ENCODE results near the gene TULP4.

DNA sequence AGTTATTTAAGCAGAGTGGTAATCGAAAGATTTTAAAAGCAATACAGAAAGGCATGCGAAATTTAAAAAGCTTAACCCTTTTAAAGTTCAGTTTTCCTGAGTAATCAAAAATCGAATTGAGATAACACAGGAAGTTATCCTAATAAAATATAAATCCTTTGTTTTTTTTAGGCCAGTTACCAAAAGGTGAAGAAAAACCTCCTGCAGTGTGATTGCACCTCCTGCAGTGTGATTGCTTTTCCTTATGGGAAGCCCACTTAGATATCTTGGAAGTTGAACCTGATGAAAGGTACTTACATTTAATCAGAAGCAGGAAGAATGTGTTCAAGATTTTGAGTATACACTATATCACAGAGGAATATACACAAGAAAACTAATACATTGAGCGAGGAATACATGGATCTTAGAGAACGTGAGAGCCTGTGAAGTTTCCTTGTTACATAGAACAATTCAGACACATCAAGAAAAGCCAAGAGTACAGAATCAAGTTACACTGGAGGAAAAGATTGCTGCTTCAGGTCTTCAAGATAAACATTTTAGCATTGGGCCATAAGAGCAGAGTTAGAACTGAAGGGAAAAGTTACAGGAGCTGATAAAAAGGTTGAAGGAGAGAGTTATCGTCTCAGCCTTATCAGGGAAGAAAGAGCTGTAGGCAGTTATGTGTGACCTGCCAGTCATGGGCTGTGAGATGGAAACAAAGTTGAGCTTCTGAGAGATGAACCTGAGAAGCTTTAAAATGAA is 240.0 kb downstream of the TULP4 start:
- TF ChIP-seq, protein P1, sequence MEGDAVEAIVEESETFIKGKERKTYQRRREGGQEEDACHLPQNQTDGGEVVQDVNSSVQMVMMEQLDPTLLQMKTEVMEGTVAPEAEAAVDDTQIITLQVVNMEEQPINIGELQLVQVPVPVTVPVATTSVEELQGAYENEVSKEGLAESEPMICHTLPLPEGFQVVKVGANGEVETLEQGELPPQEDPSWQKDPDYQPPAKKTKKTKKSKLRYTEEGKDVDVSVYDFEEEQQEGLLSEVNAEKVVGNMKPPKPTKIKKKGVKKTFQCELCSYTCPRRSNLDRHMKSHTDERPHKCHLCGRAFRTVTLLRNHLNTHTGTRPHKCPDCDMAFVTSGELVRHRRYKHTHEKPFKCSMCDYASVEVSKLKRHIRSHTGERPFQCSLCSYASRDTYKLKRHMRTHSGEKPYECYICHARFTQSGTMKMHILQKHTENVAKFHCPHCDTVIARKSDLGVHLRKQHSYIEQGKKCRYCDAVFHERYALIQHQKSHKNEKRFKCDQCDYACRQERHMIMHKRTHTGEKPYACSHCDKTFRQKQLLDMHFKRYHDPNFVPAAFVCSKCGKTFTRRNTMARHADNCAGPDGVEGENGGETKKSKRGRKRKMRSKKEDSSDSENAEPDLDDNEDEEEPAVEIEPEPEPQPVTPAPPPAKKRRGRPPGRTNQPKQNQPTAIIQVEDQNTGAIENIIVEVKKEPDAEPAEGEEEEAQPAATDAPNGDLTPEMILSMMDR (IDR thresholded peaks at IDR 0.05), result no peak
- TF ChIP-seq POLR2AphosphoS5 (IDR thresholded peaks at IDR 0.05), result no peak
